ENCODE results near the gene SLC16A2.
"Not testable (repeated sequence)": the region's sequence is repeated elsewhere in the genome, so short reads cannot be mapped to it uniquely, and the experiment has no call there.

The SLC16A2 gene

GRCh38 chrX:74500067-74500466, 78.8 kb downstream of the SLC16A2 start:
- no peak overlapping the region for H3K4me3 ChIP-seq (ENCODE audit: insufficient read depth, low read depth, low read length)
- H3K27me3 ChIP-seq (ENCODE audit: control insufficient read depth, insufficient read depth, low read length, poor library complexity, severe bottlenecking) = no peaks in the 10 kb centered on the region
- H3K27ac ChIP-seq (ENCODE audit: insufficient read depth, low read depth, low read length, poor library complexity, severe bottlenecking) = no peak overlapping the region
- no peaks in the 10 kb centered on the region for H3K4me1 ChIP-seq (ENCODE audit: control insufficient read depth, insufficient read depth, low read length)
- no peaks in the 10 kb centered on the region for H3K9me3 ChIP-seq (ENCODE audit: control insufficient read depth, low read length)
- WGBS, 2 experiments = 86 to 94% methylated on average over 1 to 2 of the region's 2 CpGs
- no peaks in the 10 kb centered on the region for H3K36me3 ChIP-seq (ENCODE audit: control insufficient read depth, insufficient read depth, low read length)

- H3K4me3 ChIP-seq (ENCODE audit: insufficient read depth, low read depth, low read length) = no peak overlapping the region
- no peaks in the 10 kb centered on the region for H3K9me3 ChIP-seq (ENCODE audit: control insufficient read depth, low read length)
- H3K4me1 ChIP-seq (ENCODE audit: control insufficient read depth, insufficient read depth, low read length) = no peaks in the 10 kb centered on the region
- WGBS, 2 experiments = 92 to 97% methylated on average over 2 of the region's 4 CpGs
- no peaks in the 10 kb centered on the region for H3K27me3 ChIP-seq (ENCODE audit: control insufficient read depth, insufficient read depth, low read length, poor library complexity, severe bottlenecking)
- H3K27ac ChIP-seq (ENCODE audit: insufficient read depth, low read depth, low read length, poor library complexity, severe bottlenecking) = no peak overlapping the region
- no peaks in the 10 kb centered on the region for H3K36me3 ChIP-seq (ENCODE audit: control insufficient read depth, insufficient read depth, low read length)
These were observed 79.3 kb downstream of the SLC16A2 start for GRCh38 chrX:74500555-74500954.

GRCh38 chrX:74505437-74505836, 84.1 kb downstream of the SLC16A2 start:
- WGBS, 2 experiments = 21 to 38% methylated on average over 2 of the region's 2 CpGs
- Histone ChIP-seq H3K4me3 (ENCODE audit: insufficient read depth, low read depth, low read length) (no peak overlapping the region), H3K27ac (ENCODE audit: insufficient read depth, low read depth, low read length, poor library complexity, severe bottlenecking) (no peak overlapping the region), H3K27me3 (ENCODE audit: control insufficient read depth, insufficient read depth, low read length, poor library complexity, severe bottlenecking) (no peaks in the 10 kb centered on the region), H3K9me3 (ENCODE audit: control insufficient read depth, low read length) (no peaks in the 10 kb centered on the region), H3K4me1 (ENCODE audit: control insufficient read depth, insufficient read depth, low read length) (no peaks in the 10 kb centered on the region), H3K36me3 (ENCODE audit: control insufficient read depth, insufficient read depth, low read length) (no peaks in the 10 kb centered on the region)

- Histone ChIP-seq H3K4me1 (ENCODE audit: control insufficient read depth, insufficient read depth, low read length) (no peaks in the 10 kb centered on the region), H3K4me3 (ENCODE audit: insufficient read depth, low read depth, low read length) (no peak overlapping the region), H3K9me3 (ENCODE audit: control insufficient read depth, low read length) (no peaks in the 10 kb centered on the region), H3K36me3 (ENCODE audit: control insufficient read depth, insufficient read depth, low read length) (no peaks in the 10 kb centered on the region), H3K27ac (ENCODE audit: insufficient read depth, low read depth, low read length, poor library complexity, severe bottlenecking) (no peak overlapping the region), H3K27me3 (ENCODE audit: control insufficient read depth, insufficient read depth, low read length, poor library complexity, severe bottlenecking) (no peaks in the 10 kb centered on the region)
- 94 to 96% methylated on average over 6 of the region's 8 CpGs for WGBS, 2 experiments
These were observed 85.2 kb downstream of the SLC16A2 start for GRCh38 chrX:74506317-74507115.

- no peaks in the 10 kb centered on the region for H3K9me3 ChIP-seq (ENCODE audit: control insufficient read depth, low read length)
- H3K27me3 ChIP-seq (ENCODE audit: control insufficient read depth, insufficient read depth, low read length, poor library complexity, severe bottlenecking) = no peaks in the 10 kb centered on the region
- H3K27ac ChIP-seq (ENCODE audit: insufficient read depth, low read depth, low read length, poor library complexity, severe bottlenecking) = no peak overlapping the region
- 87% methylated on average over 4 of the region's 4 CpGs; no CpG with 5 or more reads in 1 of the 2 experiments for WGBS, 2 experiments
- H3K4me3 ChIP-seq (ENCODE audit: insufficient read depth, low read depth, low read length) = no peak overlapping the region
- H3K36me3 ChIP-seq (ENCODE audit: control insufficient read depth, insufficient read depth, low read length) = no peaks in the 10 kb centered on the region
- H3K4me1 ChIP-seq (ENCODE audit: control insufficient read depth, insufficient read depth, low read length) = no peaks in the 10 kb centered on the region
These were observed 85.9 kb downstream of the SLC16A2 start for GRCh38 chrX:74507191-74507590.

- H3K4me1 ChIP-seq (ENCODE audit: control insufficient read depth, insufficient read depth, low read length) = peaks cover 3% of the 10 kb centered on the region
- no peaks in the 10 kb centered on the region for H3K27me3 ChIP-seq (ENCODE audit: control insufficient read depth, insufficient read depth, low read length, poor library complexity, severe bottlenecking)
- no peak overlapping the region for H3K4me3 ChIP-seq (ENCODE audit: insufficient read depth, low read depth, low read length)
- H3K27ac ChIP-seq (ENCODE audit: insufficient read depth, low read depth, low read length, poor library complexity, severe bottlenecking) = no peak overlapping the region
- H3K36me3 ChIP-seq (ENCODE audit: control insufficient read depth, insufficient read depth, low read length) = no peaks in the 10 kb centered on the region
- H3K9me3 ChIP-seq (ENCODE audit: control insufficient read depth, low read length) = no peaks in the 10 kb centered on the region
These were observed 88.7 kb downstream of the SLC16A2 start for GRCh38 chrX:74509989-74510388.

- no peaks in the 10 kb centered on the region for H3K9me3 ChIP-seq (ENCODE audit: control insufficient read depth, low read length)
- H3K4me1 ChIP-seq (ENCODE audit: control insufficient read depth, insufficient read depth, low read length) = peaks cover 3% of the 10 kb centered on the region
- H3K27ac ChIP-seq (ENCODE audit: insufficient read depth, low read depth, low read length, poor library complexity, severe bottlenecking) = no peak overlapping the region
- H3K27me3 ChIP-seq (ENCODE audit: control insufficient read depth, insufficient read depth, low read length, poor library complexity, severe bottlenecking) = no peaks in the 10 kb centered on the region
- no peak overlapping the region for H3K4me3 ChIP-seq (ENCODE audit: insufficient read depth, low read depth, low read length)
- H3K36me3 ChIP-seq (ENCODE audit: control insufficient read depth, insufficient read depth, low read length) = no peaks in the 10 kb centered on the region
These were observed 89.1 kb downstream of the SLC16A2 start for GRCh38 chrX:74510401-74510800.

- H3K27me3 ChIP-seq (ENCODE audit: control insufficient read depth, insufficient read depth, low read length, poor library complexity, severe bottlenecking) = no peaks in the 10 kb centered on the region
- peaks cover 3% of the 10 kb centered on the region for H3K4me1 ChIP-seq (ENCODE audit: control insufficient read depth, insufficient read depth, low read length)
- H3K4me3 ChIP-seq (ENCODE audit: insufficient read depth, low read depth, low read length) = no peak overlapping the region
- WGBS, 2 experiments = 96 to 98% methylated on average over 3 of the region's 3 CpGs
- no peaks in the 10 kb centered on the region for H3K9me3 ChIP-seq (ENCODE audit: control insufficient read depth, low read length)
- H3K27ac ChIP-seq (ENCODE audit: insufficient read depth, low read depth, low read length, poor library complexity, severe bottlenecking) = no peak overlapping the region
- no peaks in the 10 kb centered on the region for H3K36me3 ChIP-seq (ENCODE audit: control insufficient read depth, insufficient read depth, low read length)
These were observed 90.4 kb downstream of the SLC16A2 start for GRCh38 chrX:74511704-74512103.

GRCh38 chrX:74514384-74514783, 93.1 kb downstream of the SLC16A2 start:
- Histone ChIP-seq H3K27ac (ENCODE audit: insufficient read depth, low read depth, low read length, poor library complexity, severe bottlenecking) (no peak overlapping the region), H3K36me3 (ENCODE audit: control insufficient read depth, insufficient read depth, low read length) (no peaks in the 10 kb centered on the region), H3K4me1 (ENCODE audit: control insufficient read depth, insufficient read depth, low read length) (peaks cover 3% of the 10 kb centered on the region), H3K4me3 (ENCODE audit: insufficient read depth, low read depth, low read length) (no peak overlapping the region), H3K27me3 (ENCODE audit: control insufficient read depth, insufficient read depth, low read length, poor library complexity, severe bottlenecking) (no peaks in the 10 kb centered on the region), H3K9me3 (ENCODE audit: control insufficient read depth, low read length) (no peaks in the 10 kb centered on the region)
- WGBS, 2 experiments = 46 to 67% methylated on average over 1 to 2 of the region's 2 CpGs

- no peaks in the 10 kb centered on the region for H3K36me3 ChIP-seq (ENCODE audit: control insufficient read depth, insufficient read depth, low read length)
- 100% methylated on average over 1 to 2 of the region's 2 CpGs for WGBS, 2 experiments
- no peak overlapping the region for H3K4me3 ChIP-seq (ENCODE audit: insufficient read depth, low read depth, low read length)
- H3K27me3 ChIP-seq (ENCODE audit: control insufficient read depth, insufficient read depth, low read length, poor library complexity, severe bottlenecking) = no peaks in the 10 kb centered on the region
- H3K9me3 ChIP-seq (ENCODE audit: control insufficient read depth, low read length) = no peaks in the 10 kb centered on the region
- H3K27ac ChIP-seq (ENCODE audit: insufficient read depth, low read depth, low read length, poor library complexity, severe bottlenecking) = no peak overlapping the region
- H3K4me1 ChIP-seq (ENCODE audit: control insufficient read depth, insufficient read depth, low read length) = peaks cover 3% of the 10 kb centered on the region
These were observed 94.1 kb downstream of the SLC16A2 start for GRCh38 chrX:74515356-74515755.

GRCh38 chrX:74516013-74516412, 94.7 kb downstream of the SLC16A2 start:
- not testable (repeated sequence) for H3K27me3 ChIP-seq (ENCODE audit: control insufficient read depth, insufficient read depth, low read length, poor library complexity, severe bottlenecking); H3K4me1 ChIP-seq (ENCODE audit: control insufficient read depth, insufficient read depth, low read length); H3K4me3 ChIP-seq (ENCODE audit: insufficient read depth, low read depth, low read length); H3K36me3 ChIP-seq (ENCODE audit: control insufficient read depth, insufficient read depth, low read length); H3K9me3 ChIP-seq (ENCODE audit: control insufficient read depth, low read length); H3K27ac ChIP-seq (ENCODE audit: insufficient read depth, low read depth, low read length, poor library complexity, severe bottlenecking)
- WGBS, 2 experiments = 92 to 94% methylated on average over 1 of the region's 1 CpG

Data from ectodermal cell (in vitro differentiated cells).